A549 (cell line): Measurements from ENCODE around the gene DHDH. TPM values are rescaled to one million over a fixed set of nuclear protein-coding genes. Genes with fewer than 3 reads are reported as not detected.

ENCODE experiments used
- ATAC-seq, 2 experiments: fragments of 200-7000 bp in 1 of 2; fragments of >200 bp in 1 of 2; cut with Nextera tagmentation in 1 of 2; cut with Tn5 transposase in 1 of 2; 3 replicates each; pipeline versions ENCODE4 v1.8.0 to v1.9.1; 2018 to 2020; ENCODE audit warnings: mild to moderate bottlenecking in 1 of 2, moderate library complexity in 1 of 2
- CTCF ChIA-PET: fragments of 300-600 bp; sonication (Branson Sonifier 250); formaldehyde crosslinking; extraction: SDS; loops from one replicate; lab custom pipeline; 2021; ENCODE audit warnings: antibody characterized with exemption, inconsistent platforms; lab: Yijun Ruan, JAX
- POLR2A ChIA-PET: fragments of 350-600 bp; formaldehyde crosslinking; extraction: SDS; loops from one replicate; lab custom pipeline; 2021; ENCODE audit warnings: antibody characterized with exemption, inconsistent platforms; lab: Yijun Ruan, JAX
- DNase-seq, 2 experiments: peaks; one replicate each; pipeline versions ENCODE4 v3.0.0 to v3.0.0-alpha.2; 2011 to 2016; ENCODE audit warnings: low read depth in 1 of 2, low spot score in 1 of 2
- FAIRE-seq: peaks from 2 replicates; lab custom pipeline; 2011; peaks lifted over from hg19 to GRCh38; lab: Jason Lieb, UNC
- H3K27ac ChIP-seq, 2 experiments: fragments of >200 bp; sonication (Bioruptor Twin); formaldehyde crosslinking; 3 replicates each; pipeline ENCODE4 v1.5.1; 2016 to 2017
- H3K4me1 ChIP-seq: fragments of >200 bp; sonication (Bioruptor Twin); formaldehyde crosslinking; 3 replicates; pipeline ENCODE4 v1.6.1; 2016
- H3K4me2 ChIP-seq: fragments of >200 bp; sonication (Bioruptor Twin); formaldehyde crosslinking; 3 replicates; pipeline ENCODE4 v1.6.1; 2016
- H3K4me3 ChIP-seq: fragments of >200 bp; sonication (Bioruptor Twin); formaldehyde crosslinking; 3 replicates; pipeline ENCODE4 v1.5.1; 2016
- H3K9me3 ChIP-seq: fragments of >200 bp; sonication (Bioruptor Twin); formaldehyde crosslinking; 3 replicates; pipeline ENCODE4 v1.6.1; 2016
- ATOH8 ChIP-seq: fragments of 250-450 bp; sonication (Bioruptor Pico); IDR thresholded peaks from 2 replicates; pipeline ENCODE4 v1.5.0; 2020; ENCODE audit warnings: low read depth, mild to moderate bottlenecking, moderate library complexity
- CHD4 ChIP-seq: fragments of 200-600 bp; sonication (generic); IDR thresholded peaks from 2 replicates; pipeline ENCODE4 v1.6.1; 2016; ENCODE audit warnings: antibody characterized with exemption, mild to moderate bottlenecking, borderline replicate concordance
- CTCF ChIP-seq: fragments of >200 bp; sonication (Bioruptor Twin); formaldehyde crosslinking; IDR thresholded peaks from 3 replicates; pipeline ENCODE4 v1.5.1; 2016
- EHF ChIP-seq: fragments of 250-450 bp; sonication (Bioruptor Pico); IDR thresholded peaks from 2 replicates; pipeline ENCODE4 v1.5.0; 2020; ENCODE audit warnings: mild to moderate bottlenecking
- EHMT2 ChIP-seq: fragments of 200-600 bp; sonication (generic); IDR thresholded peaks from 2 replicates; pipeline ENCODE4 v1.6.1; 2016; ENCODE audit warnings: antibody characterized with exemption, low read depth, mild to moderate bottlenecking, moderate library complexity
- ELK1 ChIP-seq: fragments of 150-350 bp; IDR thresholded peaks from 2 replicates; pipeline ENCODE4 v1.6.1; 2014; ENCODE audit warnings: low read depth, mild to moderate bottlenecking, low read length
- ESRRA ChIP-seq: fragments of 150-350 bp; IDR thresholded peaks from 2 replicates; pipeline ENCODE4 v1.6.1; 2014; ENCODE audit warnings: mild to moderate bottlenecking, low read length, borderline replicate concordance
- FOSB ChIP-seq: fragments of 250-450 bp; sonication (Bioruptor Pico); IDR thresholded peaks from 2 replicates; pipeline ENCODE4 v1.5.0; 2020; ENCODE audit warnings: mild to moderate bottlenecking, moderate library complexity
- FOSL2 ChIP-seq, 2 experiments: fragments of 450-650 bp in 1 of 2; fragments of >200 bp in 1 of 2; sonication (Bioruptor Twin) in 1 of 2; formaldehyde crosslinking; IDR thresholded peaks; 2 replicates each; pipeline versions ENCODE4 v1.5.0 to v1.6.1; 2016 to 2020; ENCODE audit warnings: mild to moderate bottlenecking in 1 of 2, moderate library complexity in 1 of 2
- HEYL ChIP-seq: fragments of 250-450 bp; sonication (Bioruptor Pico); IDR thresholded peaks from 2 replicates; pipeline ENCODE4 v1.8.0; 2021; ENCODE audit warnings: mild to moderate bottlenecking, moderate library complexity
- HMGXB4 ChIP-seq: fragments of 250-450 bp; sonication (Bioruptor Pico); IDR thresholded peaks from 2 replicates; pipeline ENCODE4 v1.5.0; 2021; ENCODE audit warnings: mild to moderate bottlenecking, moderate library complexity, borderline replicate concordance
- HOXB5 ChIP-seq: fragments of 250-450 bp; sonication (Bioruptor Pico); IDR thresholded peaks from 2 replicates; pipeline ENCODE4 v1.5.0; 2020; ENCODE audit warnings: mild to moderate bottlenecking, moderate library complexity
- JUN ChIP-seq, 2 experiments: fragments of >200 bp; sonication (Bioruptor Twin); formaldehyde crosslinking; IDR thresholded peaks; 2 replicates in 1 of 2; 3 replicates in 1 of 2; pipeline ENCODE4 v1.6.1; 2016 to 2017
- JUNB ChIP-seq: fragments of >200 bp; sonication (Bioruptor Twin); formaldehyde crosslinking; IDR thresholded peaks from 2 replicates; pipeline ENCODE4 v1.6.1; 2016
- KDM1A ChIP-seq: fragments of 200-600 bp; sonication (generic); IDR thresholded peaks from 2 replicates; pipeline ENCODE4 v1.6.1; 2016; ENCODE audit warnings: low read depth, mild to moderate bottlenecking
- KDM5A ChIP-seq: fragments of 200-600 bp; sonication (generic); IDR thresholded peaks from 2 replicates; pipeline ENCODE4 v1.6.1; 2016; ENCODE audit warnings: antibody characterized with exemption, mild to moderate bottlenecking
- MAZ ChIP-seq: fragments of 150-350 bp; IDR thresholded peaks from 2 replicates; pipeline ENCODE4 v1.6.1; 2014; ENCODE audit warnings: antibody characterized with exemption, low read depth, low read length, borderline replicate concordance
- MYC ChIP-seq: IDR thresholded peaks from 2 replicates; pipeline ENCODE4 v1.6.1; 2012; ENCODE audit warnings: mild to moderate bottlenecking, inconsistent platforms, low read length, improper control_type of control experiment, borderline replicate concordance
- NPAS2 ChIP-seq: fragments of 250-450 bp; sonication (Bioruptor Pico); IDR thresholded peaks from 2 replicates; pipeline ENCODE4 v1.8.0; 2022; ENCODE audit warnings: mild to moderate bottlenecking, moderate library complexity, borderline replicate concordance
- NR3C1 ChIP-seq: fragments of >200 bp; sonication (Bioruptor Twin); formaldehyde crosslinking; IDR thresholded peaks from 3 replicates; pipeline ENCODE4 v1.6.1; 2017
- POLR2A ChIP-seq: IDR thresholded peaks from 2 replicates; pipeline ENCODE4 v1.6.1; 2012; ENCODE audit warnings: mild to moderate bottlenecking, low read length
- RARB ChIP-seq: fragments of 250-450 bp; sonication (Bioruptor Pico); IDR thresholded peaks from 2 replicates; pipeline ENCODE4 v1.8.0; 2021; ENCODE audit warnings: mild to moderate bottlenecking, moderate library complexity
- RFX5 ChIP-seq: fragments of 450-650 bp; IDR thresholded peaks from 2 replicates; pipeline ENCODE4 v1.7.1; 2014; ENCODE audit warnings: antibody characterized with exemption, mild to moderate bottlenecking, moderate library complexity
- SREBF2 ChIP-seq: fragments of 450-650 bp; IDR thresholded peaks from 2 replicates; pipeline ENCODE4 v1.6.1; 2014; ENCODE audit warnings: mild to moderate bottlenecking, moderate library complexity
- TP53 ChIP-seq: fragments of 250-450 bp; sonication (Bioruptor Pico); IDR thresholded peaks from 2 replicates; pipeline ENCODE4 v1.5.0; 2021; ENCODE audit warnings: mild to moderate bottlenecking, moderate library complexity
- ZC3H11A ChIP-seq: fragments of 450-650 bp; IDR thresholded peaks from 2 replicates; pipeline ENCODE4 v1.6.1; 2014; ENCODE audit warnings: antibody characterized with exemption, mild to moderate bottlenecking
- WGBS: methylation state at CpG from one replicate; pipeline ENCODE4 v1.1.6; 2017; ENCODE audit errors: missing lambda C conversion rate; 5-methylcytosine and 5-hydroxymethylcytosine counted together
- polyA plus RNA-seq, 4 experiments: library from polyadenylated mRNA; depleted of rRNA in 3 of 4; stranded (reverse); fragments of >200 nt; fragmentation: RNase III in 1 of 4; extraction: RNeasy Plus Mini Kit Qiagen cat#74134 plus additional on column Dnase treatment in 1 of 4; gene quantifications; 2 replicates in 3 of 4; 3 replicates in 1 of 4; pipeline ENCODE4 v1.2.3, GENCODE V29; 2011 to 2017
- TF ChIP-seq, protein P1 (sequence below): IDR thresholded peaks from 2 replicates; pipeline ENCODE4 v1.6.1; 2012; ENCODE audit warnings: low read depth, borderline replicate concordance
- TF ChIP-seq, protein P2 (sequence below): fragments of 200-600 bp; sonication (generic); IDR thresholded peaks from 2 replicates; pipeline ENCODE4 v1.6.1; 2016; ENCODE audit warnings: antibody characterized with exemption, mild to moderate bottlenecking, moderate library complexity
- TF ChIP-seq, protein P3 (sequence below): fragments of >200 bp; sonication (Bioruptor Twin); formaldehyde crosslinking; IDR thresholded peaks from 3 replicates; pipeline ENCODE4 v1.6.1; 2016

The DHDH gene
- polyA plus RNA-seq, 2 of the 4 experiments (the other 2 are of a cell fraction), result 0.78 to 1.2 TPM

GRCh38 chr19:48968179-48968661 is 34.7 kb downstream of the DHDH start:
- WGBS, result 39% methylated on average over 4 of the region's 4 CpGs
- peak overlapping the region; percentile 95 for H3K4me2 ChIP-seq
- H3K9me3 ChIP-seq, result no peaks in the 10 kb centered on the region
- FAIRE-seq (no peak), DNase-seq (peak in 1 of 2 experiments; percentile 49), ATAC-seq (peak; percentile 7 to 14)
- CTCF ChIA-PET, result interaction anchor here (1.0 to 18.4 kb wide), 10 partner anchors 8 to 175 kb away, joined by 3 to 332 read pairs (median 10); partner anchors contain the start of genes BCAT2, GYS1, HSD17B14 and NUCB1
- peak overlapping the region; percentile 92 to 96; a peak in 5 of 6 replicates for H3K27ac ChIP-seq
- no peak overlapping the region; the same call in 2 of the 3 replicates for H3K4me3 ChIP-seq
- peaks cover 40% of the 10 kb centered on the region for H3K4me1 ChIP-seq
- POLR2A ChIA-PET, result interaction anchor here (1.0 to 9.6 kb wide), 8 partner anchors 8 to 180 kb away, joined by 3 to 175 read pairs (median 8); partner anchors contain the start of genes BAX, DHDH, GYS1 and NUCB1
- no peak for TF ChIP-seq JUN (IDR thresholded peaks at IDR 0.05)
- peak; percentile 6; the same call in 1 of the 2 replicates for TF ChIP-seq HEYL (CRISPR knock-in tag)
- no peak for TF ChIP-seq NPAS2 (CRISPR knock-in tag)
- TF ChIP-seq ATOH8 (CRISPR knock-in tag), result no peak
- TF ChIP-seq MYC, result no peak
- no peak for TF ChIP-seq ESRRA
- TF ChIP-seq KDM1A, result no peak
- TF ChIP-seq RARB (CRISPR knock-in tag), result peak; percentile 96
- TF ChIP-seq ZC3H11A, result no peak
- TF ChIP-seq SREBF2, result no peak
- TF ChIP-seq ELK1, result no peak
- TF ChIP-seq CHD4, result no peak
- TF ChIP-seq, protein P1, sequence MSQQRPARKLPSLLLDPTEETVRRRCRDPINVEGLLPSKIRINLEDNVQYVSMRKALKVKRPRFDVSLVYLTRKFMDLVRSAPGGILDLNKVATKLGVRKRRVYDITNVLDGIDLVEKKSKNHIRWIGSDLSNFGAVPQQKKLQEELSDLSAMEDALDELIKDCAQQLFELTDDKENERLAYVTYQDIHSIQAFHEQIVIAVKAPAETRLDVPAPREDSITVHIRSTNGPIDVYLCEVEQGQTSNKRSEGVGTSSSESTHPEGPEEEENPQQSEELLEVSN, result no peak
- TF ChIP-seq, protein P2, sequence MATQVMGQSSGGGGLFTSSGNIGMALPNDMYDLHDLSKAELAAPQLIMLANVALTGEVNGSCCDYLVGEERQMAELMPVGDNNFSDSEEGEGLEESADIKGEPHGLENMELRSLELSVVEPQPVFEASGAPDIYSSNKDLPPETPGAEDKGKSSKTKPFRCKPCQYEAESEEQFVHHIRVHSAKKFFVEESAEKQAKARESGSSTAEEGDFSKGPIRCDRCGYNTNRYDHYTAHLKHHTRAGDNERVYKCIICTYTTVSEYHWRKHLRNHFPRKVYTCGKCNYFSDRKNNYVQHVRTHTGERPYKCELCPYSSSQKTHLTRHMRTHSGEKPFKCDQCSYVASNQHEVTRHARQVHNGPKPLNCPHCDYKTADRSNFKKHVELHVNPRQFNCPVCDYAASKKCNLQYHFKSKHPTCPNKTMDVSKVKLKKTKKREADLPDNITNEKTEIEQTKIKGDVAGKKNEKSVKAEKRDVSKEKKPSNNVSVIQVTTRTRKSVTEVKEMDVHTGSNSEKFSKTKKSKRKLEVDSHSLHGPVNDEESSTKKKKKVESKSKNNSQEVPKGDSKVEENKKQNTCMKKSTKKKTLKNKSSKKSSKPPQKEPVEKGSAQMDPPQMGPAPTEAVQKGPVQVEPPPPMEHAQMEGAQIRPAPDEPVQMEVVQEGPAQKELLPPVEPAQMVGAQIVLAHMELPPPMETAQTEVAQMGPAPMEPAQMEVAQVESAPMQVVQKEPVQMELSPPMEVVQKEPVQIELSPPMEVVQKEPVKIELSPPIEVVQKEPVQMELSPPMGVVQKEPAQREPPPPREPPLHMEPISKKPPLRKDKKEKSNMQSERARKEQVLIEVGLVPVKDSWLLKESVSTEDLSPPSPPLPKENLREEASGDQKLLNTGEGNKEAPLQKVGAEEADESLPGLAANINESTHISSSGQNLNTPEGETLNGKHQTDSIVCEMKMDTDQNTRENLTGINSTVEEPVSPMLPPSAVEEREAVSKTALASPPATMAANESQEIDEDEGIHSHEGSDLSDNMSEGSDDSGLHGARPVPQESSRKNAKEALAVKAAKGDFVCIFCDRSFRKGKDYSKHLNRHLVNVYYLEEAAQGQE, result no peak
- peak; percentile 9; the same call in 1 of the 2 replicates for TF ChIP-seq HMGXB4 (CRISPR knock-in tag)
- no peak; the same call in 1 of the 2 replicates for TF ChIP-seq MAZ
- no peak for TF ChIP-seq EHMT2
- TF ChIP-seq KDM5A, result no peak
- TF ChIP-seq HOXB5, result peak; percentile 71; the same call in 1 of the 2 replicates
- no peak for TF ChIP-seq FOSL2 (IDR thresholded peaks at IDR 0.05)
- TF ChIP-seq FOSL2 (CRISPR knock-in tag; IDR thresholded peaks at IDR 0.05), result no peak
- no peak for TF ChIP-seq CTCF
- TF ChIP-seq EHF, result peak; percentile 69; the same call in 1 of the 2 replicates
- TF ChIP-seq POLR2A, result no peak; the same call in 1 of the 2 replicates
- TF ChIP-seq, protein P3, sequence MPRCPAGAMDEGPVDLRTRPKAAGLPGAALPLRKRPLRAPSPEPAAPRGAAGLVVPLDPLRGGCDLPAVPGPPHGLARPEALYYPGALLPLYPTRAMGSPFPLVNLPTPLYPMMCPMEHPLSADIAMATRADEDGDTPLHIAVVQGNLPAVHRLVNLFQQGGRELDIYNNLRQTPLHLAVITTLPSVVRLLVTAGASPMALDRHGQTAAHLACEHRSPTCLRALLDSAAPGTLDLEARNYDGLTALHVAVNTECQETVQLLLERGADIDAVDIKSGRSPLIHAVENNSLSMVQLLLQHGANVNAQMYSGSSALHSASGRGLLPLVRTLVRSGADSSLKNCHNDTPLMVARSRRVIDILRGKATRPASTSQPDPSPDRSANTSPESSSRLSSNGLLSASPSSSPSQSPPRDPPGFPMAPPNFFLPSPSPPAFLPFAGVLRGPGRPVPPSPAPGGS, result no peak
- peak; percentile 82 for TF ChIP-seq FOSB (CRISPR knock-in tag)
- peak; percentile 78 for TF ChIP-seq TP53
- TF ChIP-seq JUNB, result no peak
- TF ChIP-seq NR3C1, result no peak
- TF ChIP-seq RFX5, result no peak
